K562 (cell line): Measurements from ENCODE around the gene CYB5R3.

Source experiments
- CEBPZ ChIP-seq: fragments of 150-350 bp; IDR thresholded peaks from 2 replicates; pipeline ENCODE4 v1.6.1; 2014; ENCODE audit warnings: low read depth, mild to moderate bottlenecking, low read length, borderline replicate concordance
- ETV5 ChIP-seq: sonication (generic); formaldehyde crosslinking; IDR thresholded peaks from 2 replicates; pipeline ENCODE4 v1.4.0; 2020; ENCODE audit warnings: low read depth, mild to moderate bottlenecking, missing genetic modification reagents
- EZH2 ChIP-seq: IDR thresholded peaks from 2 replicates; pipeline ENCODE4 v1.6.1; 2012; ENCODE audit warnings: low read depth, mild to moderate bottlenecking, inconsistent platforms, low read length, borderline replicate concordance
- HNRNPH1 ChIP-seq: fragments of 200-400 bp; formaldehyde crosslinking; optimal IDR thresholded peaks from 2 replicates; pipeline ENCODE3; 2017; ENCODE audit warnings: low read depth, mild to moderate bottlenecking, low read length, moderate library complexity
- HNRNPK ChIP-seq: fragments of 200-400 bp; formaldehyde crosslinking; IDR thresholded peaks from one replicate; pipeline ENCODE4 v1.6.1; 2018; ENCODE audit warnings: mild to moderate bottlenecking, low read depth, low read length; ENCODE audit not compliant: poor library complexity, severe bottlenecking
- KLF16 ChIP-seq: IDR thresholded peaks from 2 replicates; pipeline ENCODE4 v1.6.1; 2016; ENCODE audit warnings: antibody characterized with exemption
- POLR2A ChIP-seq: fragments of 450-650 bp; conservative IDR thresholded peaks from 2 replicates; pipeline ENCODE4 v1.6.1; 2016
- RREB1 ChIP-seq: fragments of 250-450 bp; sonication (Bioruptor Pico); IDR thresholded peaks from 2 replicates; pipeline ENCODE4 v1.4.0; 2020
- SMAD2 ChIP-seq: fragments of 150-350 bp; IDR thresholded peaks from 2 replicates; pipeline ENCODE4 v1.6.1; 2014; ENCODE audit warnings: low read depth, mild to moderate bottlenecking, low read length
- SMC3 ChIP-seq: conservative IDR thresholded peaks from 2 replicates; pipeline ENCODE4 v1.6.1; 2011; ENCODE audit warnings: low read depth, low read length, improper control_type of control experiment; ENCODE audit not compliant: insufficient read depth
- TBP ChIP-seq: optimal IDR thresholded peaks from 2 replicates; pipeline ENCODE3; 2011; ENCODE audit warnings: low read depth, low read length, improper control_type of control experiment
- TF ChIP-seq, protein P1 (sequence below), 3 experiments: IDR thresholded peaks in 2 of 3; conservative IDR thresholded peaks in 1 of 3; 2 replicates each; pipeline ENCODE4 v1.5.1; 2011 to 2012; ENCODE audit warnings: low read length in 3 of 3, mild to moderate bottlenecking in 3 of 3, control low read depth in 2 of 3, improper control_type of control experiment in 1 of 3, inconsistent platforms in 1 of 3, low read depth in 1 of 3, mixed read lengths in 1 of 3, moderate library complexity in 1 of 3; ENCODE audit not compliant: insufficient read depth in 2 of 3

DNA sequence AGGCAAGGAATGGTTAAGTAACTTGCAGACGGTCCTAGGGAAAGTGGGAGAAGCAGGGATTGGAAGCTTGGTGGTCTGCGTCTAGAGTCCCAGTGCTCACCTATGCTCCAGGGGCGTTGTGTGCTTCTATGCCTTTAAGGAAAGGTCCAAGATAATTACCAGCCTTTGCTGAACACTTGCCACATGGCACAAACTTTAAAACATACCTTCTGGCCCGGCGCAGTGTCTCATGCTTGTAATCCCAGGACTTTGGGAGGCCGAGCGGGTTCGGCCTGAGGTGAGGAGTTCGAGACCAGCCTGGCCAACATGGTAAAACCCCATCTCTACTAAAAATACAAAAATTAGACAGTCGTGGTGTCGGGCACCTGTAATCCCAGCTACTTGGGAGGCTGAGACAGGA, 36.9 kb downstream of the CYB5R3 start:
- TF ChIP-seq HNRNPK, result no peak
- TF ChIP-seq POLR2A, result no peak
- no peak for TF ChIP-seq TBP
- TF ChIP-seq EZH2, result no peak
- no peak for TF ChIP-seq SMC3
- TF ChIP-seq, protein P1, sequence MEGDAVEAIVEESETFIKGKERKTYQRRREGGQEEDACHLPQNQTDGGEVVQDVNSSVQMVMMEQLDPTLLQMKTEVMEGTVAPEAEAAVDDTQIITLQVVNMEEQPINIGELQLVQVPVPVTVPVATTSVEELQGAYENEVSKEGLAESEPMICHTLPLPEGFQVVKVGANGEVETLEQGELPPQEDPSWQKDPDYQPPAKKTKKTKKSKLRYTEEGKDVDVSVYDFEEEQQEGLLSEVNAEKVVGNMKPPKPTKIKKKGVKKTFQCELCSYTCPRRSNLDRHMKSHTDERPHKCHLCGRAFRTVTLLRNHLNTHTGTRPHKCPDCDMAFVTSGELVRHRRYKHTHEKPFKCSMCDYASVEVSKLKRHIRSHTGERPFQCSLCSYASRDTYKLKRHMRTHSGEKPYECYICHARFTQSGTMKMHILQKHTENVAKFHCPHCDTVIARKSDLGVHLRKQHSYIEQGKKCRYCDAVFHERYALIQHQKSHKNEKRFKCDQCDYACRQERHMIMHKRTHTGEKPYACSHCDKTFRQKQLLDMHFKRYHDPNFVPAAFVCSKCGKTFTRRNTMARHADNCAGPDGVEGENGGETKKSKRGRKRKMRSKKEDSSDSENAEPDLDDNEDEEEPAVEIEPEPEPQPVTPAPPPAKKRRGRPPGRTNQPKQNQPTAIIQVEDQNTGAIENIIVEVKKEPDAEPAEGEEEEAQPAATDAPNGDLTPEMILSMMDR (IDR thresholded peaks at IDR 0.05 in 2 of 3, conservative IDR thresholded peaks at IDR 0.05 in 1 of 3; ENCODE audit: insufficient read depth in 2 of 3, low read depth in 1 of 3, low read length in 3 of 3), result no peak
- no peak for TF ChIP-seq RREB1 (CRISPR knock-in tag)
- TF ChIP-seq KLF16, result no peak
- no peak for TF ChIP-seq CEBPZ
- no peak for TF ChIP-seq SMAD2
- no peak for TF ChIP-seq ETV5 (CRISPR knock-in tag)
- TF ChIP-seq HNRNPH1, result no peak
